Stimulated activated CD8-positive, alpha-beta memory T cell treated with anti-CD3 and anti-CD28 coated beads, Interleukin-4, amount 100 ng/mL, for 4 hours (primary cell): ENCODE measurements around the gene NDUFS6.
"Not testable (repeated sequence)": the region's sequence is repeated elsewhere in the genome, so short reads cannot be mapped to it uniquely, and the experiment has no call there.

Source experiments
- DNase-seq, 2 donors: peaks; one replicate each; pipeline ENCODE4 v3.0.0-alpha.2; 2020; ENCODE audit warnings: low read depth in 2 of 2, low spot score in 1 of 2

Gene NDUFS6

GRCh38 chr5:1796371-1797102 lies 4.7 kb upstream of the NDUFS6 start:
- DNase-seq = no peak

DNA sequence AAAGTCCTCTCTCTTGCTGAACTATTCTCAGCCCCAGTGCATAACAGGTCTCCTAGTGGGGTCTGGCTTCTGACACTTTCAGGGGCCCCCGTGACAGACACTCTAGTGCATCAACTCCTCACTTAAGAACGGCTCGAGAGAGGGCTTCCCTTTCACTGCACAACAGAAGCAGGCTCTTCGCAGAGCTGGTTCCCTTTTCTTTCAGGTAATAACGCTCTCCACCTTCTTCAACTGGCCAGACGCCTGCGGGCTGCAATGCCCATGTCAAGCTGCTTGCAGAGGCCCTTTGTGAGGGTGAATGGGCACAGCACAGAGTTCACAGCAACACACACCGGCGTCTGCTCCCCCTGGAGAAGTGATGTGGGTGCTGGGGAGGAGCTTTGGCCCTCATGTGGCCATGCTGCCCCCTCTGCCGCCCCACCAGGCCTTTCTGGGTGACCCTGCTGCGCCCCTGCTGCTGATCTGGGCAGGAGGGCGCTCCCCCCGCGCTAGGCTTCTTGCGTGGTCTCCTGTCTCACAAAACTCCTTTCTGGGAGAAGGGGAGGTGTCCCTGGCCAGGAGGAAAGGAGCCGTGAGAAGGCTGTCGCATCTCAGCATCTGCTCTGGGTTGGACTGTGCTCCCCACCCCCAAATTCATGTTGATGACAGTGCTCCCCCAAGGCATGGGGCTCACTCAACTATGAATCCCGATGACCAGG lies 4.0 kb upstream of the NDUFS6 start:
- no peak for DNase-seq

- DNase-seq = no peak
Measured at GRCh38 chr5:1797855-1798254, 3.4 kb upstream of the NDUFS6 start.

DNA sequence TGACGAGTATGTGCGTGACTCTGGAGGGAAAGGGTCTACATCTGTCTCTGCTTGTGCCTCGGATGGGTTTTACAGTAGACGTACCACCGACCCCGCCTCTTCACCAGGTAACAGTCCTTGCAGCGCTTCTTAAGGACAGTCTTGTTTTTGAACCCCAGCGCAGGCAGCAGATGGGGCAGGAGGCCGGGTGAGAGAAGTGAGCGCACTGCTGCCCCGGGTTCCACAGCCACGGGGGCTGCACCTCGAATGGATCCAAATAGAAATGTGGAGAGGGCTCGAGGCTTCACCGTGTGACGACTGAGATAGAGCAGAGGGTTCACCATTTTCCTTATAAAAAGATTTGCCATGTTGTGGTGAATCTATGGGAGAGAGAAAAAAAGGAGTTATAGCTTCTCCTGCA lies 2.6 kb upstream of the NDUFS6 start:
- not testable (repeated sequence) for DNase-seq

DNA sequence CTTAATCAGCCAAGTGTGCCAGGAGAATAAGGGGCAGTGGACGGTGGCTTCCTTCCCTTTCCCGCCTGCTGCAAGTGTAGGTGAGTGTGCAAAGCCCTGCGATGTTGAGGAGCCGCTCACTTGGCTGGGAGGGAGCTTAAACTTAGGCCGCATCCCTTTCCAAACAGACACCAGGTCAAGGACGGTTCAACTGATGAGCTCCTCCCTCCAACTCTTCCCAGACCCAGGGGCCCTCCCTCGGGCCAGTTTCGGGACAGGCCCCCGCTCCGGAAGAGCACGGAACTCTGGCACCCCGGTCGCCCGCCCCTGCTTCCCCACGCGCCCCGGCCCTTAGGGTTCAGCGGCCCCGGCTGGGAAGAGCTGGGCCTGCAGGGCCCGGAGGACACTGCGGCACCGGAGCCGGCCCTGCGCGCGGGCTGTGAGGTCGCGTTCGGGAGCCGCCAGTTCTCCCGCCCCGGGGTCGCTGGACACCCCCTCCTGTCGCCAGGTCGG lies 2.1 kb upstream of the NDUFS6 start:
- DNase-seq = no peak

GRCh38 chr5:1799602-1800471 lies 1.4 kb upstream of the NDUFS6 start, which contains the start of gene MRPL36:
MRPL36 (minus strand) TSS chr5:1799837; CDS start chr5:1798935, 902 bp downstream.
- peak; percentile 84 to 91 for DNase-seq

- DNase-seq = no peak
Measured at GRCh38 chr5:1800472-1801221, 560 bp upstream of the NDUFS6 start.

DNA sequence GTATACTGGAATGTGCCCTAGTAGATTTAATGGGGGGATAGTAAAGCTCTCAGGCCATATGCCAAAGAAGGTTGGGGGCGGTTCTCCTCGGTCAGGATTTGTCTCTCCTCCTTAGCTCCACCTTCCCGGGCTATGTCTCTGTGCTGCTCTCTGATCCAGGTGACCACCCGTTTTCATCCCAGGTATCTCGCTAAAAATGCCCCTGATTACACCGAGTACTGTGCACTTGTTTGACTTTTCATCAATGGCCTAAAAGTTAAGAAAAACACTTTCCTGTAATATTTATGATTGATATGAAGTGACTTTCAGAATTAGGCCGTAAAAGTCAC lies 724 bp downstream of the NDUFS6 start:
- no peak for DNase-seq

DNA sequence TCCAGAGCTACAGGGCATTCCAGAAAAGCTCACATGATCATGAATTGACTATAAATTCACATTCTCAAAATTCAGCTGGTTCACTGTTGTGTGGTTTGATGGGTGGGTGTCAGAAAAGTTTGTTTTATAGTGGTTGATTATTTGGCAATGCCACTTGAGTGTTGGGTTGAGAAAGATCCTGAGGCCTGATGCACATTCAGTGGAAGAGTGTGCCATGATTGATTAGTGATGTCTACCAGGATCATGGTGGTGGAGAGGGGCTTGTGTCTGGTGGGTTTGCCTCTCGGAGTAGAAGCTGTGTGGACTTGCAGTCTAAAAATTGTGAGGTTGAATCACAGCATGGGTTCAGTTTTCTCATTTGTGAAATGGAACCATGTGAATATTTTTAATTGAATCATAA lies 2.0 kb downstream of the NDUFS6 start:
- no peak for DNase-seq

DNA sequence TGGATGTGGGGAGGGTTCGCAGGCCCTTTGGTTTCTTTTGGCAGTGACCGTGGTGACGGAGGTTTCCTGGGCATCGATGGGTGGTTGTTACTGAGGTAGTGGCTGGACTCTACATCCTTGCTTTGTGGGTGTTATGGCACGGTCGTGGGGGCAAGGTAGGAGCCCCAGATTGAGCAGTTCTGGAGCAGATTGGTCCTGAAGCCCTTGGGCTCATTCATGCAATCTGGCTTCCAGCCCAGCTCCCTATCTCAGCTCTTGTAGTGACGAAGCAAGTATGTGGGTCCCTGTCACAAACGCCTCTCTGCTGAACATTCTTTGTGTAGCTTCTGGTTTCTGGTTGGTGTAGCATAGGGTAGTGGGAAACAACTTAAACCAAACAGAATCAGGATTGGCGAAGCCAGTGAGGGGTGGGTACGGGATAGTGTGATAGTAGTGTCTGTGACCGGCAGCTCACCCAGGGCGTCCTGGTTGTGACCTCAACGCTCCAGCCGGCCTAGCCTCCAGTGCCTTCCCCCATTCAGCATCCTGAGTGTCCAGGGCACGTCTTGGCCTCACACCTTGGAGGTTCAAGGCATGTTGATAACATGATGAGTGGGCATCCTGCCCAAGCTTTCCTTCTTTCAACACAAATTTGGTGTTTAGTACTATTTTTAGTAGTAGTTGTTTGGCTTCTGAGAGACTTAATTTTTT lies 2.9 kb downstream of the NDUFS6 start:
- DNase-seq = no peak

- no peak for DNase-seq
Measured at GRCh38 chr5:1805326-1805725, 4.1 kb downstream of the NDUFS6 start.

- DNase-seq = no peak
Measured at GRCh38 chr5:1805736-1806135, 4.5 kb downstream of the NDUFS6 start.

GRCh38 chr5:1806199-1806598 lies 5.0 kb downstream of the NDUFS6 start:
- no peak for DNase-seq

- no peak for DNase-seq
Measured at GRCh38 chr5:1806974-1807373, 5.8 kb downstream of the NDUFS6 start.

DNA sequence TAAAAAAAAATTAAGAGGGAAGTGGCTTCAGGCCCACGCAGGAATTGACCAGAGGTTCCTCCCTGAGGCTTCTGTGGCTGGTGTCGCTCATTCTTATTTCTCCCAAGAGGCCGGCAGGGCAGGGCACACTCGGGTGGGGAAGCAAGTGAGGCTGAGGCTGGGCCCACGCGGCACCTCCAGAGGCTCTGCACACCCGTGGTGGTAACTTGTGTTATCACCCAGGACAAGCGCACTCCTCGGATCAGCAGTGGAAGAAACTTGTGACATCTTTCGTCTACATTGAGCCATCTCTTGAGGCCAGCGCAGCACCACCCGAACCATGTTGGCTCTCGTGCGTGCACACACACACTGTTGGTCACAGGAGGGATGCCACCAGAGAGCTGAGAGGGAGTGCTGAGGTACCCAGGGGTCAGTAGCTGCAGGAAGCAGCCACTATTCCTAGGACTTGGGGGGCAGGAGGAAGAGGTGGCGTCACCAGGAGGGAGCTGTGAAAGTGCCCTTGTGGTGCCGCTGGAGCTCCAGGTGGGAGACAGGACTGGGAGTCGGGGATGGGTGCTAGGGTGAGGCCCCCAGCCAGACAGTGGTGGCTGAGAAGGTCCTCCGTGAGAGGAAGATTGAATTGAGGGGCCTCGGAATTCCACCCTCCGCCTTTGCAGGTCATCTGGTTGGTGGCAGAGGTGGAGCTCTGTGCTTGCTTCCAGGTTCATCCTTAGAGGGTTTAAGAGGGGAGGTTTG lies 6.4 kb downstream of the NDUFS6 start:
- DNase-seq = no peak

GRCh38 chr5:1808439-1808838 lies 7.2 kb downstream of the NDUFS6 start:
- DNase-seq = no peak

GRCh38 chr5:1809416-1810035 lies 8.3 kb downstream of the NDUFS6 start:
- DNase-seq = no peak

DNA sequence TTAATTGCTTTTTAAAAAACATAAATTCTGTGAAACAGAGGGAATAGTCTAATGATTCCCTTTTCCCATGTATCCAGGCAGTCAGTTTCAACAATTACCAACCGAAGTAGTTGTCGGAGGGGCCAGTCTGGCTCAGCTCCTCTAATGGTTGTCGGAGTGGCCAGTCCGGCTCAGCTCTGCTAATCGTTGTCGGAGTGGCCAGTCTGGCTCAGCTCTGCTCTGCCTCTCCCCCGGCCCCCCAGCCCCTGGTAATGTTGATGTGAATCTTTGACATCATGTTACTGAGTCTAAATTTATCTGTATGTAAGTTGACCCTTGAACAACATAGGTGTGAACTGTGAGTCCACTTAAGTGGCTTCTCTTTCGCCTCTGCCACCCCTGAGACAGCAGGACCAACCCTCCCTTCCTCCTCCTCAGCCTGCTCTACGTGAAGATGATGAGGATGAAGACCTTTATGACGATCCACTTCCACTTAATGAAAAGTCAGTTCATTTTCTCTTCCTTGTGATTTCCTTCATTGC lies 9.4 kb downstream of the NDUFS6 start:
- no peak for DNase-seq
